ENCODE data around the gene PCDHB3.
"Not testable (repeated sequence)": the region's sequence is repeated elsewhere in the genome, so short reads cannot be mapped to it uniquely, and the experiment has no call there.

Gene PCDHB3

DNA sequence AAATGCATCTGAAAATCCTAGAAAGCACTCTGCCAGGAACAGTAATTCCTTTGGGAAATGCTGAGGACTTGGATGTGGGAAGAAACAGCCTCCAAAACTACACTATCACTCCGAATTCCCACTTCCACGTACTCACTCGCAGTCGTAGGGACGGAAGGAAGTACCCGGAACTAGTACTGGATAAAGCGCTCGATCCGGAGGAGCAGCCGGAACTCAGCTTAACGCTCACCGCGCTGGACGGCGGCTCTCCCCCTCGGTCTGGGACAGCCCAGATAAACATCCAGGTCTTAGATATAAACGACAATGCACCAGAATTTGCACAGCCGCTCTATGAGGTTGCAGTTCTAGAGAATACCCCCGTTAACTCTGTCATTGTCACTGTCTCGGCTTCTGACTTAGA, 786 bp downstream of the PCDHB3 start:
- Histone ChIP-seq H3K9me3 (peaks cover 25% of the 10 kb centered on the region), H3K4me3 (no peak overlapping the region), H3K4me2 (no peak overlapping the region), H3K4me1 (no peaks in the 10 kb centered on the region), H3K27ac (no peak overlapping the region), H3K27me3 (no peaks in the 10 kb centered on the region), H3K9ac (no peak overlapping the region), H4K20me1 (no peaks in the 10 kb centered on the region), H3K36me3 (no peaks in the 10 kb centered on the region)
- no peak for TF ChIP-seq Cebpa-rat (IDR thresholded peaks at IDR 0.05)

DNA sequence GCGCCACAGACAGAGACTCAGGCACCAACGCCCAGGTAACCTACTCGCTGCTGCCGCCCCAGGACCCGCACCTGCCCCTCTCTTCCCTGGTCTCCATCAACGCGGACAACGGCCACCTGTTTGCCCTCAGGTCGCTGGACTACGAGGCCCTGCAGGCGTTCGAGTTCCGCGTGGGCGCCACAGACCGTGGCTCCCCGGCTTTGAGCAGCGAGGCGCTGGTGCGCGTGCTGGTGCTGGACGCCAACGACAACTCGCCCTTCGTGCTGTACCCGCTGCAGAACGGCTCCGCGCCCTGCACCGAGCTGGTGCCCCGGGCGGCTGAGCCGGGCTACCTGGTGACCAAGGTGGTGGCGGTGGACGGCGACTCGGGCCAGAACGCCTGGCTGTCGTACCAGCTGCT, 1.8 kb downstream of the PCDHB3 start:
- not testable (repeated sequence) for H3K27me3 ChIP-seq, H3K9ac ChIP-seq

DNA sequence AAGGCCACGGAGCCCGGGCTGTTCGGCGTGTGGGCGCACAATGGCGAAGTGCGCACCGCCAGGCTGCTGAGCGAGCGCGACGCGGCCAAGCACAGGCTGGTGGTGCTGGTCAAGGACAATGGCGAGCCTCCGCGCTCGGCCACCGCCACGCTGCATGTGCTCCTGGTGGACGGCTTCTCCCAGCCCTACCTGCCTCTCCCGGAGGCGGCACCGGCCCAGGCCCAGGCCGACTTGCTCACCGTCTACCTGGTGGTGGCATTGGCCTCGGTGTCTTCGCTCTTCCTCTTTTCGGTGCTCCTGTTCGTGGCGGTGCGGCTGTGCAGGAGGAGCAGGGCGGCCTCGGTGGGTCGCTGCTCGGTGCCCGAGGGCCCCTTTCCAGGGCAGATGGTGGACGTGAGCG, 2.2 kb downstream of the PCDHB3 start:
- not testable (repeated sequence) for H3K27me3 ChIP-seq, H3K4me1 ChIP-seq, H3K27ac ChIP-seq, H3K9ac ChIP-seq, H3K4me2 ChIP-seq, H4K20me1 ChIP-seq, H3K36me3 ChIP-seq, H3K4me3 ChIP-seq
- peaks cover 25% of the 10 kb centered on the region for H3K9me3 ChIP-seq

More for the DNA sequence above, 1.8 kb downstream of the PCDHB3 start:
- H3K36me3 ChIP-seq, H3K4me3 ChIP-seq, H4K20me1 ChIP-seq, H3K27ac ChIP-seq, H3K4me1 ChIP-seq, H3K4me2 ChIP-seq: not testable (repeated sequence)
- peaks cover 25% of the 10 kb centered on the region for H3K9me3 ChIP-seq

DNA sequence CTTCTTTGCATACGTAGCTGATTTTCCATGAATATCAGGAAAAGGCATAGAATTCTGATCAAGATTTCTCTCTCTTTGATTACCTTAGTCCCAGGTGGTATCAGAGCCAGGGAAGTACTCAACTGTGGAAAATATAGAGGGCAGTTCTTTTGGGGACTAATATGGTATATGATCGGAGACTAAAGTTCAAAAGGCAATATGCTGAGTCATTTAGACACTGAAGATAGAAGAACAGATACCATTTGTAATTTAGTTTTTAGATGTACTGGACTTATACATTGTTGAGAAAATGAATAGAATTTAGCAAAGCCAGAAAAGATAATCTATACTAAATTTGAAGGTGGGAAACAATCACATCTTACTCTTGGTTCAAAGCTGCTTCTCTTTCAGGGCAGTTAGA, 5.1 kb downstream of the PCDHB3 start:
- no peaks in the 10 kb centered on the region for H3K36me3 ChIP-seq
- H3K4me3 ChIP-seq = no peak overlapping the region
- no peaks in the 10 kb centered on the region for H4K20me1 ChIP-seq
- no peaks in the 10 kb centered on the region for H3K27me3 ChIP-seq
- no peak overlapping the region for H3K4me2 ChIP-seq
- no peak overlapping the region for H3K27ac ChIP-seq
- no peak for TF ChIP-seq Cebpa-rat (IDR thresholded peaks at IDR 0.05)
- H3K4me1 ChIP-seq = no peaks in the 10 kb centered on the region
- H3K9me3 ChIP-seq = peaks cover 22% of the 10 kb centered on the region
- H3K9ac ChIP-seq = no peak overlapping the region

DNA sequence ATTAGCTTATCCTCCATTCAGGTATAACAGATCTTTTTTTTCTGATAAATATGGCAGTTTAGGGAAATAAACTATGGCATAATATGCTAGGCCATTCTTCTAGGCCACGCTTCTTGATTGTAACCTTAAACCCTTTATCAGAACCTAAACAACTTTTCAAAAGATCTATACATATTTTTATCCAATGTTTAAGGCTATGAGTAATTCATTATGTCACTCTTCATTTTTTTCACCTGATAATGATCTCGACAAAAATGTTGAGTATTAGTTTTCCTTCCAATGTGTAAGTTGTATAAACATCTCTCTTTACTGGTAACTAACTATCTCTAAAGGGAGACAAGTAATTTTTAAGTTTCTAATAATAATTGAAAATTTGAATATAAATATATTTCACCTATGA, 19.0 kb downstream of the PCDHB3 start:
- H3K4me1 ChIP-seq = no peaks in the 10 kb centered on the region
- no peaks in the 10 kb centered on the region for H3K36me3 ChIP-seq
- no peak overlapping the region for H3K9ac ChIP-seq
- no peak overlapping the region for H3K4me3 ChIP-seq
- H3K4me2 ChIP-seq = no peak overlapping the region
- H4K20me1 ChIP-seq = no peaks in the 10 kb centered on the region
- H3K9me3 ChIP-seq = peaks cover 35% of the 10 kb centered on the region
- TF ChIP-seq Cebpa-rat (IDR thresholded peaks at IDR 0.05) = no peak
- H3K27me3 ChIP-seq = no peaks in the 10 kb centered on the region
- no peak overlapping the region for H3K27ac ChIP-seq

DNA sequence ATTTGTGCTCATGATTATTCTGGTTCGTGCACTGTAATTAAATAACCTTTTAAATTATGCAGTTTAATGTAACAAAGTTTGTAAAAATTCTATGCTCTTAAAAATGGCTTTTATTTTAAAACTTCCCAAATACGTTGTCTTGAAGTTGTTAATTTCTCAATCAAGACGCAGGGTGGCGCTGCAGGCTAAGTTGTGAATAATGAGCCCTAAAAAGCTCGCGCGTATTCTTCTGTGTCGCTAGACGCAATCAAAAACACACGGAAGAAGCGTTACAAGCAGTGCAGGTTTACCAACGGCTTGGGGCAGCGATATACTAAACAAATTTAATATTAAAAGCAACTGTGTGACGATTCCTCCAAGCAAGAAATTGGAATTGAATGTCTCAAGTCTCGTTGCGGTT, 21.3 kb downstream of the PCDHB3 start, which contains the start of gene PCDHB4:
Gene PCDHB4 (plus strand): TSS at position 256 of the 400 bp plus-strand sequence. CDS start 181 bp downstream, outside the sequence.
- Histone ChIP-seq H3K9ac (no peak within 1 kb of the TSS), H3K27me3 (no peaks in the 10 kb centered on the region), H3K4me2 (no peak within 1 kb of the TSS), H4K20me1 (no peaks in the 10 kb centered on the region), H3K9me3 (peaks cover 31% of the 10 kb centered on the region), H3K4me1 (no peaks in the 10 kb centered on the region), H3K4me3 (no peak within 1 kb of the TSS), H3K27ac (no peak within 1 kb of the TSS), H3K36me3 (no peaks in the 10 kb centered on the region)
- TF ChIP-seq Cebpa-rat (IDR thresholded peaks at IDR 0.05) = no peak

DNA sequence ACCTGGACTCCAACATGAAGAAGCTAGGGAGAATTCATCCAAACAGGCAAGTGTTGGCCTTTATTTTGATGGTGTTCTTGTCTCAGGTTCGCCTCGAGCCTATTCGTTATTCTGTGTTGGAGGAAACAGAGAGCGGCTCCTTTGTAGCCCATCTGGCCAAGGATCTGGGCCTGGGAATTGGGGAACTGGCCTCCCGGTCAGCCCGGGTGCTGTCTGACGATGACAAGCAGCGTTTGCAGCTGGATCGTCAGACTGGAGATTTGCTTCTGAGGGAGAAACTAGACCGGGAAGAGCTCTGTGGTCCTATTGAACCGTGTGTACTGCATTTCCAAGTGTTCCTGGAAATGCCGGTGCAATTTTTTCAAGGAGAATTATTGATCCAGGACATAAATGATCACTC, 21.7 kb downstream of the PCDHB3 start:
- Histone ChIP-seq H3K36me3 (no peaks in the 10 kb centered on the region), H3K4me2 (no peak overlapping the region), H4K20me1 (no peaks in the 10 kb centered on the region), H3K9ac (no peak overlapping the region), H3K4me1 (no peaks in the 10 kb centered on the region), H3K4me3 (no peak overlapping the region), H3K27me3 (no peaks in the 10 kb centered on the region), H3K9me3 (peaks cover 27% of the 10 kb centered on the region), H3K27ac (no peak overlapping the region)
- TF ChIP-seq Cebpa-rat (IDR thresholded peaks at IDR 0.05) = no peak

GRCh38 chr5:141123396-141124135, 23.3 kb downstream of the PCDHB3 start:
- H3K4me1 ChIP-seq, H3K4me2 ChIP-seq, H3K4me3 ChIP-seq, H3K27ac ChIP-seq, H3K9ac ChIP-seq, H3K27me3 ChIP-seq, H3K36me3 ChIP-seq, H4K20me1 ChIP-seq: not testable (repeated sequence)
- peaks cover 26% of the 10 kb centered on the region for H3K9me3 ChIP-seq

DNA sequence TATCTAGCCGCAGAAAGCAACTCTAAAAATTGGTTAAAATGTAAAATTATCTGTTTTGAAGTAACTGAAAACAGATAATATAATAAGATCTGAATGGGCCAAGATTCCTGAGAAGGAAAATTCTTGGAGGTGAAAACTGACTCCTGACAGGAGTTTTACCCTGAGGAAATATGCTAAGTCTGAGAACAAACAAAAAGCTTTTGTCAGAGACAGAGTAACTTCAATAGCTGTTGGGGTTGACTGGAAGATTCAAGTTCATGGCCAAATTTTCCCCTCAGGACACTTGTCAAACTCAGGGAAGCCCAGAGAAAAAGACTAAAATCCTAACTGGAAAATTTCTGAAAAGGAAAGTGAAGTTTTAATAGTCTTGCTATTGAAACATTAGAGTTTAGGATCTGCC, 27.0 kb downstream of the PCDHB3 start:
- Histone ChIP-seq H3K27me3 (no peaks in the 10 kb centered on the region), H3K4me2 (no peak overlapping the region), H4K20me1 (no peaks in the 10 kb centered on the region), H3K36me3 (no peaks in the 10 kb centered on the region), H3K9ac (no peak overlapping the region), H3K4me1 (no peaks in the 10 kb centered on the region), H3K4me3 (no peak overlapping the region), H3K9me3 (peaks cover 18% of the 10 kb centered on the region), H3K27ac (no peak overlapping the region)
- TF ChIP-seq Cebpa-rat (IDR thresholded peaks at IDR 0.05) = no peak

DNA sequence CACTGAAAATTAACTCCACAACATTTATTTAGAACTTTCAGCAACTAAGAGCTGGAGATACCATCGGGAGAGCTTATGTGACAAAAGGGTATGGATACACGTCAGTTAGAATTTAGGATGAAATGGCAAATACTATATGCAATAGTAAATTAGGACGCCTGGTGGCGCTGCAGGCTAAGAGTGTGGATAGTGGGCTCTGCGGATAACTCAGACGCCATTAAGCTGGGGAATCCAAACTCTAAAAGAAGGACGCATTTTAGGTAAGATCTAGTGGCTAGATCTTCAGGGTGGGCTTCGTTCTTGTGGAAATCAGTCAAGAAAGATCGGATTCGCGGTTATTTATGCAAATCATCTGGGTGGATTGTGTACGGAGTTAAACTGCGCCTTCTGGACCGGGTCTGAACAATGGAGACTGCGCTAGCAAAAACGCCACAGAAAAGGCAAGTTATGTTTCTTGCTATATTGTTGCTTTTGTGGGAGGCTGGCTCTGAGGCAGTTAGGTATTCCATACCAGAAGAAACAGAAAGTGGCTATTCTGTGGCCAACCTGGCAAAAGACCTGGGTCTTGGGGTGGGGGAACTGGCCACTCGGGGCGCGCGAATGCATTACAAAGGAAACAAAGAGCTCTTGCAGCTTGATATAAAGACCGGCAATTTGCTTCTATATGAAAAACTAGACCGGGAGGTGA, 34.9 kb downstream of the PCDHB3 start, which contains the start of gene PCDHB5:
Gene PCDHB5 (plus strand): TSS at position 177 of the 688 bp plus-strand sequence. CDS start 229 bp downstream, at position 406.
- Histone ChIP-seq H3K27me3 (no peaks in the 10 kb centered on the region), H3K9ac (no peak within 1 kb of the TSS), H4K20me1 (no peaks in the 10 kb centered on the region), H3K4me2 (no peak within 1 kb of the TSS), H3K4me1 (no peaks in the 10 kb centered on the region), H3K36me3 (no peaks in the 10 kb centered on the region), H3K27ac (no peak within 1 kb of the TSS), H3K4me3 (no peak within 1 kb of the TSS), H3K9me3 (peaks cover 35% of the 10 kb centered on the region)
- no peak for TF ChIP-seq Cebpa-rat (IDR thresholded peaks at IDR 0.05)
